Measurements from ENCODE around the gene ZDHHC3. TPM values are rescaled to one million over a fixed set of nuclear protein-coding genes. Genes with fewer than 3 reads are reported as not detected.

Gene ZDHHC3
- total and polyA plus RNA-seq, 3 donors from 2014 or later: 122 to 248 (median 164) TPM

DNA sequence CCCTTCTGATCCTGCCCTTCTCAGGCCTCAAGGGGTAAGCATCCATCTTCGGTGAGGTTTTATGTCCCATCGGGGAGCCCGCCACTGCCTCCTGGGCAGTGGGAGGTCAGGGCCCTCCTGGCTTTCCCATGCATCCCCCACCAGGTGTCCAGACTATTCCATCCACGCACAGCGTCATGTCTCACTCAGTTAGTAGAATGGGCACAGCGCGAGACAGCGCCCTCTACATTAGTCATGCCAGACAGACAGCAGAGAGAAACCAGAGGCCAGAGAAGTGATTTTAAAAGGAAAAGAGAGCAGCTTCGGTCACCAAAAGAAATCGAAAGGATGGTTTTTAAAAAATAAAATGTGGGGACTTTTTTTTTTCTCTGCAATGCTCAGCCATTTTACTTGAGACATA, 49.8 kb downstream of the ZDHHC3 start:
- no peaks in the 10 kb centered on the region for H3K36me3 ChIP-seq (ENCODE audit: low read depth, missing control alignments)
- DNase-seq: peak; percentile 28
- no peak for TF ChIP-seq POLR2A (IDR thresholded peaks at IDR 0.05)
- TF ChIP-seq, protein P1, sequence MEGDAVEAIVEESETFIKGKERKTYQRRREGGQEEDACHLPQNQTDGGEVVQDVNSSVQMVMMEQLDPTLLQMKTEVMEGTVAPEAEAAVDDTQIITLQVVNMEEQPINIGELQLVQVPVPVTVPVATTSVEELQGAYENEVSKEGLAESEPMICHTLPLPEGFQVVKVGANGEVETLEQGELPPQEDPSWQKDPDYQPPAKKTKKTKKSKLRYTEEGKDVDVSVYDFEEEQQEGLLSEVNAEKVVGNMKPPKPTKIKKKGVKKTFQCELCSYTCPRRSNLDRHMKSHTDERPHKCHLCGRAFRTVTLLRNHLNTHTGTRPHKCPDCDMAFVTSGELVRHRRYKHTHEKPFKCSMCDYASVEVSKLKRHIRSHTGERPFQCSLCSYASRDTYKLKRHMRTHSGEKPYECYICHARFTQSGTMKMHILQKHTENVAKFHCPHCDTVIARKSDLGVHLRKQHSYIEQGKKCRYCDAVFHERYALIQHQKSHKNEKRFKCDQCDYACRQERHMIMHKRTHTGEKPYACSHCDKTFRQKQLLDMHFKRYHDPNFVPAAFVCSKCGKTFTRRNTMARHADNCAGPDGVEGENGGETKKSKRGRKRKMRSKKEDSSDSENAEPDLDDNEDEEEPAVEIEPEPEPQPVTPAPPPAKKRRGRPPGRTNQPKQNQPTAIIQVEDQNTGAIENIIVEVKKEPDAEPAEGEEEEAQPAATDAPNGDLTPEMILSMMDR (IDR thresholded peaks at IDR 0.05): no peak
- intact Hi-C loops (cut with DNase I; ENCODE audit: low total_unique reads): no loop called here
- no peaks in the 10 kb centered on the region for H3K27me3 ChIP-seq
- no peak overlapping the region for H3K27ac ChIP-seq
- H3K4me1 ChIP-seq: peaks cover 26% of the 10 kb centered on the region
- H3K9me3 ChIP-seq: no peaks in the 10 kb centered on the region
- WGBS, 2 donors: 94 to 96% methylated on average over 10 of the region's 10 CpGs
- H3K4me3 ChIP-seq: no peak overlapping the region

DNA sequence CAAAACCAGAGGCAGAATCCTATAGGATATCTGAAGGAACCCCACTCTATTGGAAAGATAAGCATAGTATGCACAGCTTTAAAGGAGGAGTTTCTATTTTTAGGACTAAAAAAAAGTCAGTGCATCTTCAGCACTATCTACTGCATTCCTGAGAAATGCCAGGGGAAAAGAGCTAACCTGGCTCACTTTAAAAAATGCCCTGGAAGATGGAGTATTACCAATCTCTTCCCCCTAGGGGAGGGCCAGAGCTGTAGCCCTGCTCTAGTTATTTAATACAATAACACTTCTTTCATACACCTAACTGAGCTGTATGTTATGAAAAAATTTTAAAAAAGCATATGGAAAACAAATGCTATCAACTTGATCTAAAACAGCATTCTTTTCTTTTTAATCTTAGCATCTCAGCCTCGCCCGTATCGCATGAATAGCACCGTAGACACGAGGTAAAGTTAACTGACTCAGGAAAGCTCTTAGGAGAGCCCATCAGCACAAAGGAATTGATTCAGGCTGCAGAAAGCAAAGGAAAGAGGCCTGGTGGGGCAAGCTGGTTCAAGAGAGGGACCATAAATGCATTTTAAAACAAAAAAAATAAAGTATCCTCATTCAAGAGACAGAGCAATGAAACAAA, 51.4 kb downstream of the ZDHHC3 start:
- intact Hi-C loops (cut with DNase I; ENCODE audit: low total_unique reads): no loop called here

DNA sequence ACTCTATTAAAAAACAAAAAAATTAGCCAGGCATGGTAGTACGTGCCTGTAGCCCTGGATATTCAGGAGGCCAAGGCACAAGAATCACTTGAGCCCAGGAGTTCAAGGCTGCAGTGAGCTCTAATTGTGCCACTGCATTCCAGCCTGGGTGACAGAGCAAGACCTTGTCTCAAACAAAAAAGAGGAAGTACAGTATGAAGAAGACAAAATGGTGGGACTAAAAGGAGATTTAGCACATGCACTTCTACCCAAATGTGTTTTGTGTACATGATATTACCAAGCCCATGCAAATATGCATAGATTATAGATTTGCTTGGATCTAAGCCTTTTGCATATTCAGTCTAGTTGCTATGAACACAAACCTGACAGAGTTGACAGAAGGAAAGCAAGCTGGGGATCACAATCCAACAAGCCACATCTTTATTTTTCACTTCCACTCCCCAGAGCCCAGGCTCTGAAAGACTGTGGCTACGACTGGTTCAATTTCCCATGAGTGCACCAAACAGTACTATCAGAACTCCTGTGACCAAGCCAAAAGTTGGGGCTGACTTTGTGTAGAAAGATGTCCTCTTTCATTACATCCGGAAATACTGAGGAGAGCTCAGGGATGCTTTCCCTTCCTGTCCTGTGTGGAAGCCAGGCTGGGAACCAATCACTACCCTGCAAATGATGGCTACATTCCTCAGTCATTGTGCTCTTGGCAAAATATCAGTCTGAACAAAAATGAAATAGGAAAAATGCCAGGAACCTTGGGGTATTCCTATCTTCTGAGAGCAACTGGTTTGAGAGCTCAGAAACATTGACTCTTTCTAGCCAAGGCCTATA, 52.1 kb downstream of the ZDHHC3 start:
- Histone ChIP-seq H3K27ac (no peak overlapping the region), H3K9me3 (no peaks in the 10 kb centered on the region), H3K36me3 (ENCODE audit: low read depth, missing control alignments) (no peaks in the 10 kb centered on the region), H3K27me3 (no peaks in the 10 kb centered on the region), H3K4me3 (no peak overlapping the region), H3K4me1 (peaks cover 34% of the 10 kb centered on the region)
- intact Hi-C loops (cut with DNase I; ENCODE audit: low total_unique reads): no loop called here
- TF ChIP-seq POLR2A (IDR thresholded peaks at IDR 0.05): no peak
- TF ChIP-seq, protein P1 (IDR thresholded peaks at IDR 0.05): no peak
- 27 to 59% methylated on average over 3 of the region's 3 CpGs for WGBS, 2 donors
- peak; percentile 21 for DNase-seq

More for the DNA sequence above, 51.4 kb downstream of the ZDHHC3 start:
- H3K9me3 ChIP-seq: no peaks in the 10 kb centered on the region
- H3K4me1 ChIP-seq: peaks cover 34% of the 10 kb centered on the region
- peak overlapping the region in 1 of 2 donors; percentile 18 for H3K27ac ChIP-seq
- H3K4me3 ChIP-seq: no peak overlapping the region
- WGBS, 2 donors: 63 to 66% methylated on average over 5 of the region's 5 CpGs
- no peaks in the 10 kb centered on the region for H3K36me3 ChIP-seq (ENCODE audit: low read depth, missing control alignments)
- TF ChIP-seq, protein P1 (IDR thresholded peaks at IDR 0.05): no peak
- TF ChIP-seq POLR2A (IDR thresholded peaks at IDR 0.05): no peak
- no peaks in the 10 kb centered on the region for H3K27me3 ChIP-seq
- DNase-seq: no peak

DNA sequence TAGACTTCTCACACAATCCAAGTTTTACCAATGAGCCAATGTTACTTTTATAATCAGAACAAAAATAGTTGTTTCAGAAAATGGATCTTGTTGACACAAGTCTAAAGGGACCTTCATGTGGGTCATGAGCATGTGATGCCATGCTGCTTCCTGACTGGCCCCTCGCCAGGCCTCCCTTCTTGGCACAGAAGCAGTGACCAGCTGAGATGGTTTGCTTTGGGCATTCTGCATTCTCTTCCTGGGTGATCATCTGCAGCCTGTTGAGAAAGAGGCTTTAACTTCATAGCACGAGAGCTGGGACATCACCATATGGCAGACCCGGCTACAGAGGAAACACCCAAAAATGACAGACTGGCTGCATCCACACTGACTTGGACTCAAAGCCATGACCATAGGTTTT, 55.9 kb downstream of the ZDHHC3 start:
- 89 to 96% methylated on average over 3 of the region's 3 CpGs for WGBS, 2 donors
- Histone ChIP-seq H3K4me1 (peaks cover 34% of the 10 kb centered on the region), H3K27ac (peak overlapping the region in 1 of 2 donors; percentile 5), H3K27me3 (no peaks in the 10 kb centered on the region), H3K9me3 (no peaks in the 10 kb centered on the region), H3K36me3 (ENCODE audit: low read depth, missing control alignments) (no peaks in the 10 kb centered on the region), H3K4me3 (no peak overlapping the region)
- intact Hi-C loops (cut with DNase I; ENCODE audit: low total_unique reads): no loop called here
- TF ChIP-seq POLR2A (IDR thresholded peaks at IDR 0.05): no peak
- TF ChIP-seq, protein P1 (IDR thresholded peaks at IDR 0.05): no peak
- DNase-seq: no peak
